Erythroblast (primary cell): Measurements from ENCODE around the gene SPG21.

Experiments used
- GATA1 ChIP-seq: IDR thresholded peaks from 2 replicates; pipeline ENCODE4 v1.6.1; 2011; ENCODE audit warnings: low read depth, mild to moderate bottlenecking, control low read depth, low read length, moderate library complexity
- POLR2A ChIP-seq: IDR thresholded peaks from 2 replicates; pipeline ENCODE4 v1.6.1; 2011; ENCODE audit warnings: mild to moderate bottlenecking, low read length

DNA sequence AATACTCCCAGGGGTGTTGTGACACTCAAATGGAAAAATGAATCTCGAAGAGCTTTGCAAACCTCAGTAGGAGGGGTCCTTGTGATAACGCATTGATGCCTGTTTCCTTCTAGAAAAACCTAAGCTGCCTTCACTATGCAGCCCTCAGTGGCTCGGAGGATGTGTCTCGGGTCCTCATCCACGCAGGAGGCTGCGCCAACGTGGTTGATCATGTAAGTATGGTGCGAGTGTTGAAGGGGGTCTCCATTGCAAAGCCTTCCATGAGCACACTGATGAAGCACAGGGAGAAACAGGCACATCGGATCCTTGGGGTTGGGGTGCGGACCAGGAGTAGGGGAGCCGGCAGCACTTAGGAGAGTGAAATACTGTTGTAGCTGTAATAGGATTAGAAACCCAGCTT, 55.7 kb downstream of the SPG21 start:
- no peak for TF ChIP-seq POLR2A
- TF ChIP-seq GATA1, result no peak
